Fibroblast of skin of left quadriceps (primary cell): Measurements from ENCODE around the gene SORCS2.

ENCODE experiments used
- DNase-seq, 2 experiments: peaks; one replicate each; pipeline ENCODE4 v3.0.0-alpha.2; 2013; ENCODE audit warnings: low read depth in 2 of 2

SORCS2 gene

DNA sequence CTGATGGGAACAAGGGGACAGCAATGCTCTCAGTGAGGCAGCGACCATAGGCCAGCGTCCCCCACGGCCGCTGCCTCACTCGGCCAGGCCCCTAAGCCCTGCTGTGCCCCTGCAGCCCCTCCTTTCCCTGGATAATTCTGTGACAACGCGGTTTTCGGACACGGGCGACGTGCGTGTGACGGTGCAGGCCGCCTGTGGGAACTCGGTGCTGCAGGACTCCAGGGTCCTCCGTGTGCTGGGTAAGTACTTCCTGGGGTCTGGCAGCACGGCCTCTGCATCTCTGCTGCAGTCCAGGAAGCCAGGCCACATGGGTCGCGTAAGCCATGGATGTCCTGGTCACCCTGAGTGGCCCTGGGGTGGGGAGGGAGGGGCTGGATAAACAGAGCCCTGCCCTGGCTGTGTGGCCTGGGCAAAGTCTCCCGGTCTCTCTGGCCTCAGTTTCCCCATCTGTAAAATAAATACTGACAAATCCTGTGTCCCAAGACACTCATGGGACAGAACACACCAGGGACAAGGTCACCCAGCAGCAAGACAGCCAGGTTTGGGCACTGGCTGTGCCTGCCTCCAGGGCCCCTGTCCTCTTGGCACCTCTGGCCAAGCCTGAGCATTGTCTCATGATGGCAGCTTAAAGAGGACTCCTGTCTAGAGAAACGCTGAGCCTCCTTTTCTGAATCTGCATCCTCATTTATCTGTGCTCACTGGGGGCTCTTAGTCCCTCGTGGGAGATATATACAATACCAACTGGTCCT, 534.5 kb downstream of the SORCS2 start:
- no peak for DNase-seq

- no peak for DNase-seq
Measured at GRCh38 chr4:7727749-7728148, 535.4 kb downstream of the SORCS2 start.

GRCh38 chr4:7731437-7731836, 539.1 kb downstream of the SORCS2 start:
- DNase-seq, result no peak

DNA sequence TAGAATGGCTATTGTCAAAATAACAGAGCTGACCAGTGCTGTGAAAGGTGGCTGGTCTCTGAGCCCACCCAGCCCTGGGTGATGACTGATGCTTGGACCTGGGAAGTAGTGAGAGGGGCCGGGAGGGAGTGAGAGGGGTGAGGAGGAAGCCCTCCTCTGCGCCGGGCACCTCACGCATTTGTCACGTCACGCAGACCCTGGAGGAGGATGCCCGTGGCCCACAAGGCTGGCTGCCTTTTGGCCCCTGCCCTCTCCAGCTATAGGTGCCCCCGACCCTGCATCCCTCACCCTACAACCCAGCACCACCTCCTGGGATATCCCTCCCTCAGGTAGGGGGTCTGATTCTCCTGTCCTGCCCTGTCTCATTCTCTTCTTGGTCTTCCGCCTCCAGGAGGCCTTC, 539.9 kb downstream of the SORCS2 start:
- no peak for DNase-seq

DNA sequence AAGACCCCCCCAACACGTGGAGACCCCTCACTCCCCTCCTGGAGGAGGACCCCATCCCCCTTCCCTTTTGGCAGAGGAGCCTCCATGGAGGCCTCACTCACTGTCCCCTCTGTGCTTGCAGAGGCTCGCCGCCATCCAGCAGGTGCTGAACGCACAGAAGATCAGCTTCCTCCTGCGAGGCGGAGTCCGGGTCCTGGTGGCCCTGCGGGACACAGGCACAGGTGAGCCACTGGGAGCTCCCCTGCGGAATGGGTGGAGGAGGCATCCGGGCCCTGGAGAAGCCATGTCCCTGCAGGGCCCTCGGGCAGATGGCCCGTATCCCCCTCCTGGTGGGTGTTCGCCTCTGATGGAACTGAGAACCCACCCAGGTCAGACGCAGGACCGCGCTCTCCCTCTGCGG, 540.9 kb downstream of the SORCS2 start:
- no peak for DNase-seq

- no peak for DNase-seq
Measured at GRCh38 chr4:7733801-7734650, 541.7 kb downstream of the SORCS2 start.

GRCh38 chr4:7734651-7735260, 542.4 kb downstream of the SORCS2 start:
- DNase-seq, result no peak

DNA sequence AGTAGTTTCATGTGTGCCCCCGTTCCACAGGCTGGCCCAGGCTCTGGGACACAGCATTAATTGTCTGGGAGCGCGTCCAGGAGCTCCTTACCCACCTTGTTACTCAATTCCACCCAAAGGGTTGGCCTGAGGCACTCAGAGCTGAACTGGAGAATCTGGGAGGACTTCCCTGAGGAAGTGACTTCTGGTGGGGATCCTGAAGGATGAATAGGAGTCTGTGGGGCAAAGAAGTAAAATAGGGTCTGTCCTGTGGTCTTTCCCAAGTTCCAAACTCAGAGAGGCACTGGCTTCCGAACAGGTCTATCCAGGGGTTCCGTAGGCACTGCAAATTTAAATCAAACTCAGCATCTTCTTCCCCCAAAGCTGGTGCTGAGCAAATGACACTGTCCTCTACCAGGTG, 543.1 kb downstream of the SORCS2 start:
- no peak for DNase-seq

DNA sequence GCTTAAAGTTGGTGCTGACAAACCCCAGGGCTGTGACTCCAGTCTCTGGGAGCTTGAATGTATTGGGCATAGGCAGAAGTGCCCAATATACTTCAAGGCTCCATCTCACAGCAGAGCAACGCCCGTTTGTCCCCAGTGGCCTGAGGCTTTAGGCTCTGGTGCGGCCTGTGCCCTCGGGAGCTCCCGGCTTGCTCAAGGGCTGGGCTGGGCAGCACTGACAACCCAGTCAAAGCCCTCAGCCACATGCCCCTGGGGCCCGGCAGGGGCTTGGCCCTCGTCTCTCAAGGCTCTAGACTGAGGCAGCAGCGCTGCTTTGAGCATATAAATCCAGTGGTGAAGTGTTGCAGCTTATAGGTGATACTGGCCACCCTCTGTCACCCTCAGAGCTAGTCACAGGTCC, 543.6 kb downstream of the SORCS2 start:
- no peak for DNase-seq

DNA sequence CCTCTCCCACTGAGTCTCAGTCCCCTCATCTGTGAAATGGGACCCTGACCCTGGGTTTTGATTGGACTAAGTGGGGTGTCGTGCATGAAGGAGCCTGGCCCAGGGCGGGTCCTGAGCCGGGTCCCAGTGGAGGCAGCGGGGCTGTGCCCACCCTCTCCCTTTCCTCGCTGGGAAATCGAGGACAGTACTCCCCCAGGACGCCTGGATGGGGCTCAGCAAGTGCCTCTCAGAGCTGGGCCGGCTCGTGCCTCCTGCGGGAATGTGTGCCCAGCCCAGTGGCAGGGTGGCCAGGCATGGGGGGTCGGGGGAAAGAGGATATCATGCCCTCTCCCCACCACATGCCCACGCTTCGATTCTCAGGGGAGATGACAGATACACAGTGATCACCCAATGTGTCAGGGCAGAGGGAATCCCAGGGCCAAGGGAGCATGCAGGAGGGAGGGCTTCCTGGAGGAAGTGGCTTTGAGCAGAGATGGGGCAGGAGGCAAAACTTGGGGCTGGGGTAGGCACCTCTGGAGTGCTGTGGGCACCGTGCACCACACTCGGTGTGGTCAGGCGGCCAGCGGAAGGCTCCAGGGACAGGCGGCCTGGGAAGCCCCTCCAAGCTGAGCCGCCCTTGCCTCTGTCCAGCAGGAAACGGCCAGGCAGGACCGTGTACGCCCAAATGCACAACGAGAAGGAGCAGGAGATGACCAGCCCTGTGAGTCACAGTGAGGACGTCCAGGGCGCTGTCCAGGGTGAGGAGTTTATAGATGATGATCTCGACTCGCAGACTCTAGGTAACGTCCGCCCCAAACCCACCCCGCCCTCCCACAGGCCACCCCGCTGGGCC, 544.3 kb downstream of the SORCS2 start:
- no peak for DNase-seq

DNA sequence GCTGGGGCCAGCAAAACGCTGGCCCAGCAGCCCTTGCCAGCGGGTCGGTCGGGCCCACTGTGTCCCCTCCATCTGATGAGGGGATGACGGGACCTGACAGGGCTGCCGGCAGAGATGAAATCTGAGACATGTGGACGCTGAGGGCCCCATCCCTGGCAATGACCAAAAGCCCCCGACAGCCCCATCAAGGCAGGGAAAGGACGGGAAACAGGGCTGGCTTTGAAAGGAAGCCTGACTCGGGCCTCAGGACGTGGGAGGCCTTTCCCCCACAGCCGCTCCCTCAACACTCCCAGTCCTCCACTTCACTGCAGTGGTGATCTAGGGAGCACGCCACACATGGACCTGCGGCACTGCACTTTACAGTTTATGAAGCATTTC, 544.9 kb downstream of the SORCS2 start:
- no peak for DNase-seq

DNA sequence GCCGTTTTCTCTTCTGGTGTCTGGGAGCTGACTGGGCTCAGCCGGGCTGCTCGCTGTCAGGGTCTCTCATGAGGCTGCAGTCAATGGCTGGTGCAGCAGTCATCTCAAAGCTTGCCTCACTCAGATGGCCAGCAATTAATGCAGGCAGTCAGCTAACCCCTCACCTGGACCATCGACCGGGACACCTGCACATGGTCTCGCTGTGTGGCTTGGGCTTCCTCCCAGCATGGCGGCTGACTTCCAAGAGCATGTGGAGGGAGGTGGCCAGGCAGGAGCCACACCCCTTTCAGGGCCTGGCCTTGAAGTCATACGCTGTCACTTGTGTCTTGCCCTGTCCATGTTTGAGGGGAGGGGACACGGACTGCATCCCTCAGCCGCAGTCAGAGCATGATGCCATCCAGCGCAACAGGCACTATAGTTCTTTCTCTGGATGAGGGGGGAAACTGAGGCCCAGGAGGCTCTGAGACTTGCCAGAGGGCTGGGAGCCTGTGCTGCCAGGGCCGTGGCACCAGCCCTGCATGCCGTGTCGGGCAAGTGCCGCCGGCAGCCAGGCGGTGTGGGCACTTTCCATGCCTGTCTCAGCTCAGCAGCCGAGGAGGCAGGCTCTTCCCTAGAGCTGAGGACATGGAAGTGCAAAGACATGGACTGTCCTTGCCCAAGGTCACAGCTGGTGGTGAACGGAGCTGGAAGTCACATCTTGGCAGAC, 545.6 kb downstream of the SORCS2 start:
- DNase-seq, result no peak

DNA sequence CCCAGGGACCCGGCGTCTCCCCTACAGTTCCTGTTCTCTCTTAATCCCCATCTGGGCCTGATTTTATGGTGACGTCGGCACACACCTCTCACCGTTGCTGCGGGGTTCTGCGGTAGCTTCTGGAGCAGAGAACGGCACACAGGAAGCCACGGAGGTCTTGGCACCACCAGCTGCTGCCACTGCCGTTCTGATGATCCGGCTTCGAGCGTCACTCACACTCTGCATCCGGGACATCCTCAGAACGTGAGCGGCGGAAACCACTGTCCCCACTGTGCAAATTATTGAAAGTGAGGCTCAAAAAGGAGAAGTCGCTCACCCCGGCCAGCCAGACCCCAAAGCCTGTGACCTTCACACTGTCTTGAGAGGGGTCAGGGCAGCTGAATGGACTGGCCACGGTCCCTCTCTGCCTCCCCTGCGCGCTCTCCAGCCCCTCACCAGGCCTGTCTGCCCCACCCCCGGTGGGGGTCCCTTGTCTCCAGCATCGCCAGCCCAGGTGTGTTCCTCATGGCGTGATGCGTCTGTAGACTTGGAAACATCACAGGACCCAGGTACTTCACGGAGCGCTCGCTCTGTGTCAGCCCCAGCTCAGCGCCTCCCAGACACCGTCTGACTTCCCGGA, 546.2 kb downstream of the SORCS2 start:
- no peak for DNase-seq

DNA sequence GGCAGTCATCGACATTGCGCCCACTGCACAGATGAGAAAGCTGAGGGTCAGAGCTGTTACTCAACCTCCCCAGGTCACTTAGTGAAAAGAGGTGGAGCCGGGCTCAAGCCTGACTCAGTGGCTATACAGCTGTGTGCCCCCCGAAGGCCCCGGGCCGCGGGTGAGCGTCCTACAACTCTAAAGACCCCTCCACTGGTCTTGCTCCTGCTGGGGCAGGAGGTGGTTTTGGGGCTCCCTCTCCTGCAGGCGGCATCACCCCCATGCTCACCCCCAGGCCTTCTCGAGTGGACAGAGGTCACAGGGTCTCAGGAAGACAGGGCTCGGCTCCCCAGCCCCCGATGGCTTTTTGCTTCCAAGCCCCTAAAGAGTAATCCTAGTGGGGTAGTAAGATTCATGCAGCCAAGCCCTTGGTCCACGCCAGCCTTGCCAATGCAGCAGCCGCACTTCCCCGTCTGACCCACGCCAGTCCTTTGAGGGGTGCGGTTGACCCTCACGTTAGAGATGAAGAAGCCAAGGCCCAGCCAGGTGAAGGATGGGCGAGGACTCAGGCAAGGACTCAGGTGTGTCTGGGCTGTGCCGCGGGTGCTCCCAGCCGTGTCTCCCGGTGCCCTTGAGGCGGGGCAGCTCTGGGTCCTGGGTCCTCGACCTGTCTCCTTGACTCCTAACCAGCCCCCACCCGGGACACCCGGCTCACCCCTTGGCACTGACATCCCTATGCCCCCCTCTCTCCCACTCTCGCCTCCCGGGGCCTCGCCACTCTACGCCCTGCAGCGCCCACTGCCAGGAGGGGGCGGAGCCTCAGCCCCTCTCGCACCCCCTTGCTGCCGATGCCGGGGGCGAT, 547.0 kb downstream of the SORCS2 start:
- DNase-seq, result no peak

GRCh38 chr4:7739918-7740865, 547.9 kb downstream of the SORCS2 start:
- no peak for DNase-seq

DNA sequence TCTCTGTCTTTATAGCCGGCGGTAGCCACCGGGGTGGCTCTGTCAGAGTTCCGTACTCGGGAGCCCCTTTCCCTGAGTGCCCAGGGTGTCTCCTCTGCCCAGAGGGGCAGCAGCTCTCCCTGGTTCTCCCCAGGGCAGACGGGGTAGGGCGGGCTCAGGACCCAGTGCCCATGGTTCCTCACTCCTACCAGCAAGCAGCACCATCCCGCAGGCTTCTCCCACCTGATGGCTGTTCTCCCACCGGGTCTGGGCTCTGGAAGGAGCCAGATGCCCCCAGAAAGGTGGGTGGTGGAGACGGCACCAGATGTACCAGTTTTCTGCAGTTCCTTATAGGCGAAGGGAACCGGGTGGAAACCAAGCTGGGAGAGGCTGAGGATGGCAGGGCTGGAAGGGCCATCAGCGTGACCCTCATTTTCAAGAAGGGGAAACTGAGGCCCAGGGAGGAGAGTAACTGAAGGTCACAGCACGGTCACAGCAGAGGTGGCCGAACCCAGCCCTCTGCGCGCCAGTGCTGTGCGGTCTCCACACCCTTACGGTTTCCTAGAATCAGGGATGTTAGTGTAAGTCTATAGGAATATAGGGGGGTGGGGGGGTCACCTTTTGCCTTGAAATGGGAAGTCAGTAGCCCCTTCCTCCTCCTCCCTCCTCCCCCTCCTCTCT, 548.7 kb downstream of the SORCS2 start:
- no peak for DNase-seq

DNA sequence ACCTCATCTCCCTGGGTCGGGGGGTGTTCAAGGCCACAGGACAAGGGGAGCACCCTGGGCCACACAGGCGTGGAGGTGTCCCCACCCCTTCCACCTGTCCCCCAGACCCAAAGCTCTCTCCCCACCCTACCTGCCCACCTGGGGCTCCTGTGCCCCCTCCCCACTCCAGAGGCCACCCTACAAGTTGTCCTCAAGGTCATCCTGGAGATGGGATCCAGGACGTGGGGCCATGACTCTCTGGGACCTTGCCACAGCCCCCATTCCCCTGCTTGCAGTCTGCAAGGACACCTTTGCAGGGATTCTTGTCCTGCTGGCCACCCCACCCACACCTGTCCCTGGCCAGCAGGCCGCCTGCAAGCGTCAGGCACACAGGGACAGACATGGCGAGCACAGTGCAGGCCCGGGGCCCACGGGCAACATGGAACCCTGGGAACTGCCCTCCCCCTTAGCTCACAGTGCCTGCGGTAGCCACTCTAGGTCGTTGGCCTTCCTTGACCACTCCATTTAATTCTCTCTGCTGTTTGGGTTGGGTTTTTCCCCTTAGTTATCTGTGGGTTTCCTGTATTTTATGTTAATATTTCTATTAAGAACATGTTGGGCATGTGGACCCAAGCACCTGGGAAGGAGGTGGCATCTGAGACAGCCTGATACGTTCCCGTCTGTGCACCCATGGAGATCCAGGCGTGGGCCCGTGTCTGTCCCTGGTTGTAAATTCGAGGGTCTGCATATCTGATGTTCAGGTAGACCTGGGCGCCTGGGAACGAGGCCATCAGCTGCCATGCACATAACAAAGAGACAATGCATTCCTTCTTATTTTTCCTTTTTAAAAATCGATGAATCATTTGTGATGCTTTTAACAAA, 549.8 kb downstream of the SORCS2 start:
- DNase-seq, result no peak
